Right lung (tissue), 10 donors: ENCODE measurements around the gene CASTOR1. TPM values are rescaled to one million over a fixed set of nuclear protein-coding genes. Genes with fewer than 3 reads are reported as not detected.
A peak's percentile ranks its signal among the peaks of the same experiment; 100 is the strongest.
"Not testable (repeated sequence)": the region's sequence is repeated elsewhere in the genome, so short reads cannot be mapped to it uniquely, and the experiment has no call there.

Source experiments
- DNase-seq, 2 donors: peaks; one replicate each; pipeline ENCODE4 v3.0.0-alpha.2; 2013
- long read RNA-seq, 8 donors: transcript quantifications; one replicate each; lab custom pipeline, GENCODE V29; 2026
- polyA plus RNA-seq, 5 donors: library from polyadenylated mRNA; unstranded; fragments of 120-200 nt; gene quantifications; one replicate each; pipeline versions ENCODE4 v1.2.1 to v1.2.3, GENCODE V29; 2013; ENCODE audit warnings: inconsistent platforms in 1 of 5, low replicate concordance in 1 of 5; ENCODE audit not compliant: insufficient read length in 5 of 5, insufficient read depth in 1 of 5

The CASTOR1 gene
- 10 to 100 TPM in 4 of 5 donors, 1 to 10 TPM in 1; 8.5 to 18.4 (median 15.2) TPM for polyA plus RNA-seq
- long read RNA-seq, donor 1, transcript CASTOR1-202 (9 exons, 1,623 nt): major isoform, 6 of 7 reads
- long read RNA-seq, donor 1, partial matches to known transcripts: 0 of 7 reads
- long read RNA-seq, donor 1, other reads (novel, unspliced or antisense): 0 of 7 reads
- long read RNA-seq, donor 2, partial matches to known transcripts: 0 of 5 reads
- long read RNA-seq, donor 2, other reads (novel, unspliced or antisense): 0 of 5 reads
- long read RNA-seq, donor 3, partial matches to known transcripts: 0 of 1 reads
- long read RNA-seq, donor 3, other reads (novel, unspliced or antisense): 0 of 1 reads
- long read RNA-seq, donor 4, partial matches to known transcripts: 0 of 5 reads
- long read RNA-seq, donor 4, other reads (novel, unspliced or antisense): 0 of 5 reads
- long read RNA-seq, donor 5, transcript CASTOR1-202 (9 exons, 1,623 nt): major isoform, 5 of 7 reads
- long read RNA-seq, donor 5, partial matches to known transcripts: 0 of 7 reads
- long read RNA-seq, donor 5, other reads (novel, unspliced or antisense): 0 of 7 reads
- long read RNA-seq, donor 6, transcript CASTOR1-202 (9 exons, 1,623 nt): major isoform, 8 of 9 reads
- long read RNA-seq, donor 6, partial matches to known transcripts: 0 of 9 reads
- long read RNA-seq, donor 6, other reads (novel, unspliced or antisense): 0 of 9 reads
- long read RNA-seq, donor 7, transcript CASTOR1-202 (9 exons, 1,623 nt): major isoform, 6 of 7 reads
- long read RNA-seq, donor 7, partial matches to known transcripts: 0 of 7 reads
- long read RNA-seq, donor 7, other reads (novel, unspliced or antisense): 0 of 7 reads
- long read RNA-seq, donor 8, partial matches to known transcripts: 0 of 2 reads
- long read RNA-seq, donor 8, other reads (novel, unspliced or antisense): 0 of 2 reads

DNA sequence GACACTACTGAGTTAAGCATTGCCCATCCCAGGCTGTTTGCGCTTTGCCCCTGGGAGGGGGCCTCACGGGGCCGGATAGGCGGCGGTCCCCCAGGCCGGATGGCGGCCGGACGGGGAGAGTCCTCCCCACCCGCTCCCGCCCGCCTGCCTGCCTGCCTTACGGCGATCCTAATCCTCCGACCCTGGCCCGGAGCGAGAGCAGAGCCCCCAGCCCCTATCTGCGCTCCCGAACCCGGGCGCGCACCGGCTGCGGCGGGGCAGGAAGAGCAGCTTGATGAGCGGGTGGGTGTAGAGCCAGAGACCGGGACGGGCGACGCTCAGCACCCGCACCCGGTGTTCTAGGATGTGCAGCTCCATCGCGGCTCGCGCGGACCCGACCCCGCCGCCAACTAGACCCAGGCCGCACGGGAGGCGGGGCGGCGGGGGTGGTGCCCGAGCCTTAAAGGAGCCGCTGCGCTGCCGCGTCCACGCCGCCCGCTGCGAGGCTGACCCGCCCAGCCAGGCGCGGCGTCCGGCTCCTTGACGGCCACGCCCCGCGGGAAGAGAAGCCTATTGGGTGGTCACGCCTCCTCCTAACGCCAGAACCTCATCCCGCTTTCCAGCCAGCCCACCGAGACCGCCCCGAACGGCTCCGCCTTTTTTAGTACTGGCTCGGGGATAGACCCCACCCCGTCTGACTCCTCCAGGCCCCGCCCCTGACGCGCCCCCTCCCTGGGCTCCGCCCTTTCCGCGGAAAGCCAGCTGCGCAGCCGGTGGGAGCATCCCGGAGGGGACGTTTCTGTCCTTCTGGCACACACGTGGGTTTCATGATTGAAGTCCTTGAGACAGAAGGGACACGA lies at the start of gene CASTOR1:
CASTOR1 (minus strand) TSS at position 365 of the 839 bp plus-strand sequence; CDS start at position 357, 8 bp downstream.
- DNase-seq: peak; percentile 97 to 98

DNA sequence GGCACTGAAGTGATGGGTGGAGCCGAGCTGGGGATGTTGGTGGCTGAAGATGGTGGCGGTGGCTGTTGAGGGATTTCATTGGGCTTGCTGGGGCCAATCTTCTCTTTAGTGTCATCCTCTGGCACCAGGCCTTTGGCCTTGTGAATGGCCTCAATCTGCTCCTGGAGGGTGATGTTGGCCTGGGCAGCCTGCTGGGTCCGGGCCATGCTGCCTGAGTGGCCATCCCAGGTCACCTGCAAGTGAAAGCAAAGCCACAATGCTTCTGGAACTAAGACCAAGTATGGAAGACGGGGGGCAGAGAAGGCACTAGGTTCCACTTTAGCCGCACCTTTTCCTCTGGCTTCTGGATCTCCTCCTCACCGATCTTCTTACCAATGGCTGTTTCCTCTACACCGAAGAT lies 49.5 kb upstream of the CASTOR1 start:
- no peak for DNase-seq

DNA sequence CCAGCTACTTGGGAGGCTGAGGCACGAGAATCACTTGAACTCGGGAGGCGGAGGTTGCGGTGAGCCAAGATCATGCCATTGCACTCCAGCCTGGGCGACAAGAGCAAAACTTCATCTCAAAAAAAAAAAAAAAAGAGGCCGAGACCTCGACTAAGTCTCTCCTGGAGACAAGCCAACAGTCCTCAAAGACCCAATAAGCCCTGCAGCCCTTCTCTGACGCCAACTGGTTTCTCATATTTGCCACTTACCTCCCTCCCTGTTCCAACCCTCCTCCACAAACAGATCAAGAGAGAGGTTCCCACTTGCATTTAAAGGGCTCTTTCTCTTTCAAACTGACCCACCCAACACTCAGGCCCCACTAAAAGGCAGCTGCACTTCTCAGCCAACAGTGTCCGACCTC lies 49.0 kb upstream of the CASTOR1 start:
- not testable (repeated sequence) for DNase-seq

DNA sequence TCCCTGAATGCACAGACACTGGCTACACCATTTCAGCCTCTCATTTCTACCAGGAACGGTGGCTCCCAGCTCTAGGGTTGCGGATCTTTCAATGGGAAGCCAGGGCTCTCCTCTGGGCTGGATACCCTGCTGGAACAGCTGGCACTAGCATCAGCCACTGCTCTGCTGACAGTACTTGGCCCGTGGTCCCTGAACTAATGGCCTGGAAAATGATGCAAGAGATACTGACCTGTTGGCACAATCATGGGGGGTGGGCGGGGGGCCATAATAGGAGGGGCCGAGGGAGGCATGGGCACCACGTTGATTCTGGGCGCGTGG lies 48.1 kb upstream of the CASTOR1 start:
- no peak for DNase-seq

DNA sequence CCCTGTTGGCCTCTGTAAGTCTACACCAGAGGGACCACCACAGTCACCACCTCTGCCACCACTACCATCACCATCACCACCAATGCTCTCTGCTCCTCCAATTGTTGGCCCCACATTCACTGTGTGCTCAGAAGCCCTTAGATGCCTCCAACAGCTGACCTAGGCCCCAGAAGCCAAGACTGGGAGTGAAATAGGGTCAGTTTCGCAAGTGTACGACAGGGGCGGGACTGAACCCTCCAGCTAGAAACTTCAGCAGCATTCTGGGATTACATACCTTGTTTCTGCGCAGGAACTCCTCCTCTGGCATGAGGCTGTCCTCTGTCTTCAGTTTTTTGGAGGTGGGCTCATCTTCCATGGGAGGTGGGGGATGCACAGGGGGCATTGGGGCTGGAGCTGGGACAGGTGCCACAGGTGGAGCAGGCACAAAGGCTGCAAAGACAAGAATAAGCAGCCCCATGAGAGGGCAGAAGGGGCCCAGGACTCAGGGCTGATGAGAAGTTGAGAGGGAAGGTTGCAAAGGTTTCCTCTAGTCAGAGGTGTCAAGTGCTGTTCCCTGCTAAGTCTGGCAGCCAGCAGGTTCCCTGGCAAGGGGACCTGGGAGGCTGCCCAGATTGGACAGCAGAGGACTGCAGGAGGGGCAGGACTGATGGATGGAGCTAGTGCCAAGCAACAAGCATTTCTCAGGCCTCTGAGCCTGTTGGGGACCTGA lies 47.6 kb upstream of the CASTOR1 start:
- DNase-seq: no peak

DNA sequence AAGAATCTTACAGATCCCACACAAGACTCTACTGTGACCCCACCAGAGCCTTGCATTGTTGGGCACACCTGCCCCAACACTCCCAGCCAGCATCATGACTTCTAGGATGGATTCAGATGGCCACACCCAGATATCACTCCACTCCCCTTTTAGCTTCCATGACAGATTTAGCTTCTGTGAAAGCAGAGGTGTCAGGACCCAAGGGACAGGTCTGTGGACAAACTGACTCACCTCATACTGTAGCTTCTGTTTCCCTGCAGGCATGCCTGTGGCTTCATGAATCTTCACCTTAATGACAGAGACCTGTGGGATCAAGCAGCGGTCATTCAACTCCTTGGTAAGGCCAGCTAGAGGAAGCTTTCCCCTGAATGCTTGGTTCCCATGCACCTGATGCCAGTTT lies 45.9 kb upstream of the CASTOR1 start:
- no peak for DNase-seq

DNA sequence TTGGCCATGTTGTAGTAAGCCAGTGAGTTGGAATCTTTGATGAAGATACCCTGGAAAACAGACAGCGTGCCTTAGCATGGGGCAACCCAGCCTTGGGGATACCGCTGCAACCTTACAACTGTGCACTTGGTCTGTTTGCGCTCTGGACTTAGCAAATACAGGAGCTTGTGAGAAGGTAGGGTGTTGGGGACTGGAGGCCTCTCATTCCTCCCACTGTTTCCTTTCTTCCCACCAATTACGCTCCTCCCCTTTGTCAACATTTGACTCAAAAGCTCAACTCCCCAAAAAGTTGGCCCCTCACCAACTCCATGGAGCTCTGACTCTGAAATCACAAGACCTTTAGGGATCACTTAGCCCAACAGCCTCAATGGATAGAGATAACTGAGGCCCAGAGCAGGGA lies 45.3 kb upstream of the CASTOR1 start:
- no peak for DNase-seq

DNA sequence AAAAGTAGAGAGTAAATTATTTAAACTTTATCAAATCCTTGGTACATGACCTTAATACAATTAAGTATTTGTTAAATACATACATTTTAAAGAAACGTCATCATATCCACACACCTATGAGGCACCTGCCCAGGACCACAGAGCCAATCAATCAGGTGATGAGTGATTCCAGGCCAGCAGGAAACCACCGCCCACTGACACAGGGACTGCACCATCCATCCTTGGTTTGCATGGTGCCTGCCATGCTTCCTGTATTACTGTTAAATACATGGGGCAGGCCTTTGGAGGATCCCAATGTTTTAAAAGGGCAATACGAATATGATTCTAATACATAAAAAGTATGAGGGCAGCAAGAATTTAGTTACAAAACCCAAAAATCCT lies 44.4 kb upstream of the CASTOR1 start:
- no peak for DNase-seq

DNA sequence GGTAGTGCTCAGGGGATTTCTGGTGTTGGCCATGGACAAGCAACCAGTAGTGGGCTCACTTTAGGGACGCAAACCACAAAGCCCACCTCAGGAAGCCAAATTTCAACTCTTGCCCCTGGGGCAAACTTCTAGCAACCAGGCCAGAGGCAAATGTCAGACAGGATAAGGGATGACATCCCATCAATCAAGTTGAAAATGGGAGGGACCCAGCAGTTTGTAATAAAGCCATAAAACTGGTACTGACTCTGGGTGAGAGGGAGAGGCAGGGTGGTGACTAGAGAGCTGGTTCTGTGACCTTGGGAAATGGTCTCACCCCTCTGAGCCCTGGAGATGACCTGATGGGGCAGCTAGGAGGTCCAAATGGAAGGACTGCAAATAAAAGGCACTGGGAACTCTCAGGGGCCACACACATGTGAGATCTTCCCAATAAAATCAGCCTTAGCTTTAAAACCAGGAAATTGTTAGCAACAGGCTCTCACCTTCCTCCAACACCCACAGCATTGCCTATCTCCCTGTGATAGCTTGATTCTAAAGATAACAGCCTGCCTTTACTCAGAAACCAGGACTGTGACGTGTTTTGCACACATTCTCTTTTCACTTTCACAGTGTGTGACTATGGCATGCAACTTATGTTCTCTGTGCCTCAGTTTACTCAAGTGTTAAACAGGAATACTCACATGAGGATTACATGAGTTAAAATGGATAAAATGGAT lies 43.8 kb upstream of the CASTOR1 start:
- DNase-seq: no peak

DNA sequence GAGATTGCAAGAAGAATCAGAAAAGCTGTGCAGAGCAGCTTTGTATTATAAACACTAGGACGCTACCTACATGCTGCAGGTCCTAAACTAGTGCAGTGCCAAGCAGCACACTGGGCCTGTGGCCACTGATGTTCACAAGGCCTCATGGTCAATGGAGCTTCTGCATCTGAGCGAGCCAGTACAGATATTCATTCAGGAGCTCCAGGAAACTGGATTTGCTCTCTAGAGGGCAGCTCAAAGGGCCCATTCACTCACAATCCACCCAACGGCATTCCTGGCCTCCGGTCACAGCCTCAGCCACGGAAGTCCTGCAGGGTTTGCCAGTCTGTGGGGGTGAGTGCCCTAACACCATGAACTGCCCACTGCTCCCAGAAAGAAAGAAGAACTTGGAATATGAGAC lies 43.2 kb upstream of the CASTOR1 start:
- no peak for DNase-seq

DNA sequence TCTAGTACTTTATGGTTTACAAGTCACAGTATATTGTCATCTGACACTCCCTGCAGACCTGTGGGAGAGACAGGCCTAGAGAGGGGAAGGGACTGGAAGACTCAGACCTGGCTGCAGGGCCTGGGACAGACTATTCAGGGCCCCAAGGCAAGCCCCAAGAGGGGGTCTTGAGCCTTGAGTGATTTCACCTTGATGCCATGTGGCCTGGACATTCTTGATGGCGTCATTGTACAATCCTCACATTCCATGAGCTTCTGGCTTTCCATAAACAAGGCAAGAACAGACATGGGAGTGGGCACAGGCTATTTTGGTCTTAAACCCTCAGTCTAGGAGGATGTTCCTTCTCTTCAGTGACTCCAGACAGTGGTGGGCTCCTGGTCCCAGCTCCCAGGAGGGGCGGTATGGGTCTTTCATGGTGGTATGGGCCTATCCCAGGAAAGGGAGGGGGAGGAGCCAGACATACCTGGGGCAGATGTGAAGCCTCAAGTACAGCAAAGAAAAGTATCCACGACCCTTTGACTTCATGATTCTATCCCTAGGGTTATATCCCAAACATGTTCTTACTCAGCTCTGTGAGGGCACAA lies 39.3 kb upstream of the CASTOR1 start:
- no peak for DNase-seq

DNA sequence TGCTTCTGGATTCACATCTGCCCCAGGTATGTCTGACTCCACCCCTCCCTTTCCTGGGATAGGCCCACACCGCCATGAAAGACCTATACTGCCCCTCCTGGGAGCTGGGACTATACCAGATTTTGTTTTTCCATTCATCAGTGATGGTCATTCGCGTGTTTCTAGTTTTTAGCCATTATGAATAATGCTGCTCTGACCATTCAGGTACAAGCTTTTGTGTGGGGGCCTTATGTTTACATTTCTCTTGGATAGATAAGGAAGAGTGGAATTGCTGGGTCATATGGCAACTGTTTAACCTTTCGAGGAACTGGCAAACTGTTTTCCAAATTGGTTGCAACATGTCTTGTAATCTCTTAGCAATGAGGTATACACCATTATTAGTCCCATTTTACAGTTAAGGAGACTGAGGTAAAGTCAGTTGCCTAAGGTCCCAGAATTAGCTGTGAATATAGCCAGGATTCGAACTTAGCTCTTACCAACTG lies 38.6 kb upstream of the CASTOR1 start:
- DNase-seq: no peak

DNA sequence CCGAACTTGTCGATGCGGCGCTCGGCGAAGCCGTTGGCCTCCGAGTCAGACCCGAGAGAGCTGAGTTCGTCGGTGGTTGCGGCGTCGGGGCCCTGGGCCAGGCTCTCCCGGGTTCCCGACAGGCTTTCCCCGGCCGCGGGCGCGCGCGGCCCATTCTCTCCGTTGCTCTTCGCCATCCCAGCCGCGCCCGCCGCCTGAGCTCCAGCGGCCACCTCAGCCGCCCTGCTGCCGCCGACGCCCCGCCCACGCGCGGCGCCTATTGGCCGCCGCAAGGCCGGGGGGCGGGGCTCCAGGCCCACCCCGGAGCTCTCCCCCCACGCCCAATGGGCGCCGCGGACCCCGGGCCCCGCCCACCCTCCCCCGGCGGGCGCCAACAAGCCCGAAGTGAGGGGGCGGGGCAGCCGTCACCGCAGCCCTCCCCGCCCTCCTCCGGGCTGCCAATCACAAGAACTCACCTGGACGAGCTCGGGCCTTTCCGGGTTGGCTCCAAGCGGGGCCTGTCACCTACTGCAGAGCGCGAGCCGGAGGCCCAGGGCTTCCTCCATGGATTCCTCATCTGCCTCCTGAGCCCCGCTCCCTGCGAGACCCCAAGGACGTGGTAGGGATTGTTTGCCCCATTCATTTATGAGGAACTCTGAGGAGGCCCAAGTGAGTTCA lies 37.5 kb upstream of the CASTOR1 start, which contains the start of gene TBC1D10A:
TBC1D10A (minus strand) TSS at position 236 of the 657 bp plus-strand sequence; CDS start at position 176, 60 bp downstream.
- peak; percentile 90 to 91 for DNase-seq

DNA sequence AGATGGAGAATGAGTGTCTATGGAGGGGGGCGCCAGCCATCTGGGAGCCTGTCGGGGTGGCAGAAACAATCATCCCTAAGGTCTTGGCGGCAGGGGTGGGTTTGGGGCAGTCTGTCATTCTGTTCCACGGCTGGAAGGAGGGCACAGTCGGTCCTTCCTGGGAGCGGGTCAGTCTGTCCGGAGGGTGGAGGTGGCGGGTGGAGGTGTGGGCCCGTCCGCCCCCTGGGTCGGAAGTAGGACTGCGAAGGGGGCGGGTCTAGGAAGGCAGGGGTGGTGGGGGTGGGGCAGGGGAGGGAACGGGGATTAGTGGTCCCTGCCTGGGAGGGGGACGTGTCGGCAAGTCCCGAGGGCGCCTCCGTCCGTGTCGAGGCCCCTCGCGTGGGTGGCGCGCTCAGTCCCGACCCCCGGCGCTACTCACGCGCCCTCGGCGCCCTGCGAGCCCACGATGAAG lies 37.0 kb upstream of the CASTOR1 start:
- DNase-seq: no peak

DNA sequence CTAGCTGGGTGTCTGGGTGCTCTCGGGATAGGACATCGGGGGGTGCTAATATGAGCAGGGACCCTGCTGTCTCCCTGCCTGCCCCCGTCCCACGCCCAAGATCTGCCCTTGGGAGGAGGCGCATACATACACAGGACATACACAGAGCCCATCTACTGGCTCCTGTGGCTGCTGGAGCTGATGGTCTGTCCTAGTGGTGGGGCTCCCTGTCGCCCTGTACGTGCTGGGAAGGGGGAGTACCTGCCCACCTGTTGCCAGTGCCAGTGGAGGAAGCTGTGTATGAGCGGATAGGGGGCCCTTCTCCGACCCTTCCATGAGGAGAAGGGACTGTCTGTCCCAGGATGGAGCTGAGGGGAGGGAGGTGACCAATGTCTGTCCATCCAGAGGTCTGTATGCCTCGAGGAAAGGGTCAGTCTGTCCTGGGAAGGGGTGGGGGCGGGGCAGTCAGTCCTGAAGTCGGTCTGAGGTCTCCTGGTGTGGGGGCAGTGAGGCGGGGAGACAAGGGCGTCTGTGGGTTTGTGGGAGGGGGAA lies 36.5 kb upstream of the CASTOR1 start:
- DNase-seq: no peak

DNA sequence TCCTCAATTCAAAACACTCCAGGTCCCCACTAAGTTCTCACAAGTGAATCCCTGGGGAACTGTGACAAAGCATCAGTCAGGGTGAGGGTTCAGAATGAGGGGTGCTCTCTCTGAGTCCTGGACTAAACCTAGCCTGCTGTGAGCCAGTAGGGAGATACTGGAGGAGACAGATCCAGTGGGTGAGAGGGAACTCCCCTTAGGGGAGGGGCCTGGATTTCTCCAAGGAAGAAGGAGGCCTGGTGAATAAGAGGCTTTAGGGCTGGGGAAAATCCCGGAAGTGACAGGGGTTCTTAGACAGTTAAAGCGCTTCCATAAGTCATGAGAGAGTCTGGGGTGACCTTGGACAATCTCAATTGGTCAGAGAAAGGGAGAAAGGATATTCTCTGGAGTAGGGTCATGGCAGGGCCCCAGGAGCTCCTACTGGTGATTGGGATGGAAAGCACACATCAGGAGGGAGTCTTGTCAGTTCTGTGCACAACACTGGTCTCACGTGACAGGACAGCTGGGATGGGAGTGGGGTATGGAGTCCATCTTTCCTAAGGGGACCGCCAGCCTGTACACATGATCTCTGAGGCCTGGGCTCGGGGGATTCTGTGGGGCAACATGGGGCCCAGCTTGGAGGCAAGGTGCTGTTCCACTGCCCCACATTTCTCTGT lies 35.9 kb upstream of the CASTOR1 start:
- DNase-seq: no peak

DNA sequence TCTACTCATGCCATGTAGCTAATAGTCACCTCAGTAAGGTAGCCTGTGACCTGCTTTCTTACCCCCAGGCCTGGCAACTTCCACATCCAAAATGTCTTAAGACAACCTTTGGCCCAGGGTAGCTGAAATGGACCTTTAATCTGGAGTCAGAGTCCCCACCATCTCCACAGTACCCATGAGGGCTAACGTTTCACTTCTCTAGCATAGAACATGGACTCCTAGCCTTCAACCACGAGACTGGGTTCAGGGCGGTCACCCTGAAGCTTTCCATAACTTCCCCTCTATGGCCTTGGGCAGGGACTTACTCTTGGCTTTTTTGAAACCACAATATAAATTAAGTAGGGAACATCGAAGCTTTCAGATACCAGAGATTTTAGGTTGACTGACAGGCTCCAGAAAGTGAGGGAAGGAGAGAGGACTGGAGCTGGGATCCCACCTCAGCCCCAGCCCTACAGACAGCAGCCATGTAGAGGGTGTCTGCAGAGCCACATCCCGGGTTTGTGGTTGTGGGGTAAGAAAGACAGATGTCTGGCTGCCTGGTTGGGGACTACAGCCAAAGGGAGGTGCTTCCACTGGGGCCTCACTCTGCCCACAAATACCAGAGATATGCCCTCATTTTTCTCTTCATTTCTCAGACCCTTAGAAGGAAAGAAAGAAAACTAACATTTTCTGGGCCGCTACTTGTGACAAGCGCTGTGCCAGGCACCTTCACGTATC lies 34.9 kb upstream of the CASTOR1 start:
- no peak for DNase-seq

DNA sequence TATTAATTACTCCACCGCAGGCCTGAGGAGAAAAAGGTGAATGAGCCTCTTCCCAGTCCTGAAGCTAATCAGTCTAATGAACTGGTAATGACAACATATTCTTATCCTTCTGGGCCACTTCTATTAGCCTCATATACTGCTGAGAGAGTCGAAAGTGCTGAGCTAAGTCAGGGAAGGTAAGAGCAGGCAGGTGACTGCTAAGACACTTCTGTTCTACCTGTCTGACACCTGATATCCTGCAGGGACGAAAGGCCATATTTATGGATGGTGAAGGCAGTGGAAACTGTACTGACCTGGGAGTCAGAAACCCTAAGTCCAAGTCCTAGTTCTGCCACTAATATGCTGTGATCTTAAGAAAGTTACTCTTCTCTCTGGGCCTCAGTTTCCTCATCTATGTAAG lies 33.9 kb upstream of the CASTOR1 start:
- DNase-seq: no peak
